IMR-90 (cell line): ENCODE measurements around the gene PRELID2. TPM values are rescaled to one million over a fixed set of nuclear protein-coding genes. Genes with fewer than 3 reads are reported as not detected.
A peak's percentile ranks its signal among the peaks of the same experiment; 100 is the strongest.

Experiments used
- ATAC-seq: fragments of 200-7000 bp; cut with Tn5 transposase; 2 replicates; pipeline ENCODE4 v1.9.1; 2020; ENCODE audit warnings: low read depth, mild to moderate bottlenecking, moderate library complexity
- BruUV-seq: library from RNA; stranded (reverse); fragments of 400-500 nt; replicated peaks from 2 replicates; lab custom pipeline; 2021; lab: Mats Ljungman, UMichigan
- CTCF ChIA-PET: fragments of 300-600 bp; formaldehyde crosslinking; extraction: SDS; loops from one replicate; lab custom pipeline; 2021; ENCODE audit warnings: antibody characterized with exemption; lab: Yijun Ruan, JAX
- POLR2A ChIA-PET: fragments of 300-600 bp; sonication (Branson Sonifier 250); formaldehyde crosslinking; loops from one replicate; lab custom pipeline; 2022; ENCODE audit warnings: antibody characterized with exemption; ENCODE audit not compliant: unreplicated experiment; lab: Charles Lee
- DNase-seq: peaks from one replicate; pipeline ENCODE4 v3.0.0; 2013
- H2AFZ ChIP-seq: replicated peaks from 2 replicates; pipeline ENCODE3; 2013; ENCODE audit warnings: low read length, mild to moderate bottlenecking; ENCODE audit not compliant: poor library complexity
- H2AK5ac ChIP-seq: 2 replicates; pipeline ENCODE4 v1.6.1; 2013; ENCODE audit warnings: low read depth, low read length, inconsistent platforms
- H2AK9ac ChIP-seq: replicated peaks from 2 replicates; pipeline ENCODE3; 2013; ENCODE audit warnings: mild to moderate bottlenecking, low read depth, low read length, moderate library complexity; ENCODE audit not compliant: poor library complexity
- H2BK120ac ChIP-seq: 2 replicates; pipeline ENCODE4 v1.6.1; 2013; ENCODE audit warnings: low read depth, low read length, inconsistent platforms
- H2BK15ac ChIP-seq: 3 replicates; pipeline ENCODE4 v1.6.1; 2013; ENCODE audit warnings: low read depth, low read length, inconsistent platforms
- H2BK20ac ChIP-seq: 2 replicates; pipeline ENCODE4 v1.6.1; 2013; ENCODE audit warnings: low read depth, mild to moderate bottlenecking, inconsistent platforms, low read length, moderate library complexity
- H2BK5ac ChIP-seq: 2 replicates; pipeline ENCODE4 v1.6.1; 2013; ENCODE audit warnings: mild to moderate bottlenecking, low read depth, low read length, inconsistent platforms; ENCODE audit not compliant: poor library complexity, severe bottlenecking
- H3K14ac ChIP-seq: replicated peaks from 2 replicates; pipeline ENCODE4 v1.6.1; 2013; ENCODE audit warnings: low read depth, low read length, inconsistent platforms
- H3K18ac ChIP-seq: 2 replicates; pipeline ENCODE4 v1.6.1; 2013; ENCODE audit warnings: low read depth, low read length, control low read depth
- H3K23ac ChIP-seq: 2 replicates; pipeline ENCODE4 v1.6.1; 2013; ENCODE audit warnings: low read depth, low read length, inconsistent platforms
- H3K27ac ChIP-seq: 2 replicates; pipeline ENCODE4 v1.5.1; 2013; ENCODE audit warnings: mild to moderate bottlenecking, control low read depth, low read length; ENCODE audit not compliant: insufficient read depth
- H3K27me3 ChIP-seq: 2 replicates; pipeline ENCODE4 v1.6.1; 2013; ENCODE audit warnings: low read length; ENCODE audit not compliant: control insufficient read depth, insufficient read depth
- H3K36me3 ChIP-seq: 2 replicates; pipeline ENCODE4 v1.6.1; 2013; ENCODE audit warnings: low read length, mixed read lengths; ENCODE audit not compliant: control insufficient read depth, insufficient read depth
- H3K4ac ChIP-seq: 2 replicates; pipeline ENCODE4 v1.6.1; 2013; ENCODE audit warnings: low read depth, low read length, inconsistent platforms
- H3K4me1 ChIP-seq: 2 replicates; pipeline ENCODE4 v1.6.1; 2013; ENCODE audit warnings: low read length, mixed read lengths; ENCODE audit not compliant: control insufficient read depth, insufficient read depth
- H3K4me2 ChIP-seq: 2 replicates; pipeline ENCODE4 v1.6.1; 2013; ENCODE audit warnings: low read depth, mild to moderate bottlenecking, control low read depth, low read length, moderate library complexity
- H3K4me3 ChIP-seq: 2 replicates; pipeline ENCODE4 v1.5.1; 2013; ENCODE audit warnings: low read depth, mild to moderate bottlenecking, control low read depth, low read length, moderate library complexity; ENCODE audit not compliant: insufficient read depth
- H3K56ac ChIP-seq: 2 replicates; pipeline ENCODE4 v1.6.1; 2013; ENCODE audit warnings: low read length, inconsistent platforms; ENCODE audit not compliant: insufficient read depth; ENCODE audit errors: extremely low read depth
- H3K79me1 ChIP-seq, 2 experiments: 2 replicates each; pipeline ENCODE4 v1.6.1; 2013; ENCODE audit warnings: low read length in 2 of 2, inconsistent platforms in 1 of 2, low read depth in 1 of 2
- H3K9ac ChIP-seq: 2 replicates; pipeline ENCODE4 v1.6.1; 2013; ENCODE audit warnings: low read depth, low read length, control low read depth
- H3K9me1 ChIP-seq: 2 replicates; pipeline ENCODE4 v1.6.1; 2013; ENCODE audit warnings: low read length, inconsistent platforms; ENCODE audit not compliant: insufficient read depth
- H3K9me3 ChIP-seq: 2 replicates; pipeline ENCODE4 v1.6.1; 2013; ENCODE audit warnings: low read length; ENCODE audit not compliant: control insufficient read depth, insufficient read depth
- H4K20me1 ChIP-seq: 2 replicates; pipeline ENCODE4 v1.6.1; 2013; ENCODE audit warnings: low read length, inconsistent platforms; ENCODE audit not compliant: insufficient read depth
- H4K5ac ChIP-seq: 2 replicates; pipeline ENCODE4 v1.6.1; 2013; ENCODE audit warnings: mild to moderate bottlenecking, low read depth, low read length, control low read depth
- H4K8ac ChIP-seq, 2 experiments: 2 replicates each; pipeline ENCODE4 v1.6.1; 2013; ENCODE audit warnings: low read depth in 2 of 2, low read length in 2 of 2, control low read depth in 1 of 2, inconsistent platforms in 1 of 2
- H4K91ac ChIP-seq: 2 replicates; pipeline ENCODE4 v1.6.1; 2013; ENCODE audit warnings: low read depth, low read length, inconsistent platforms; ENCODE audit not compliant: insufficient read depth
- BHLHE40 ChIP-seq: fragments of 150-350 bp; IDR thresholded peaks from 2 replicates; pipeline ENCODE4 v1.6.1; 2016; ENCODE audit warnings: mild to moderate bottlenecking, low read depth, low read length
- CEBPB ChIP-seq: IDR thresholded peaks from 2 replicates; pipeline ENCODE4 v1.6.1; 2012; ENCODE audit warnings: low read depth, low read length, improper control_type of control experiment
- CHD1 ChIP-seq: IDR thresholded peaks from 2 replicates; pipeline ENCODE4 v1.6.1; 2012; ENCODE audit warnings: low read depth, low read length, improper control_type of control experiment
- FOS ChIP-seq: fragments of 150-350 bp; IDR thresholded peaks from 2 replicates; pipeline ENCODE4 v1.6.1; 2016; ENCODE audit warnings: low read depth, low read length
- MAFK ChIP-seq: IDR thresholded peaks from 2 replicates; pipeline ENCODE4 v1.6.1; 2012; ENCODE audit warnings: low read depth, low read length, improper control_type of control experiment
- MAZ ChIP-seq: IDR thresholded peaks from 2 replicates; pipeline ENCODE4 v1.6.1; 2012; ENCODE audit warnings: low read depth, mild to moderate bottlenecking, low read length, improper control_type of control experiment, moderate library complexity, borderline replicate concordance
- MXI1 ChIP-seq: IDR thresholded peaks from 2 replicates; pipeline ENCODE4 v1.6.1; 2012; ENCODE audit warnings: low read depth, mild to moderate bottlenecking, low read length, moderate library complexity, borderline replicate concordance
- NFE2L2 ChIP-seq: fragments of 150-350 bp; IDR thresholded peaks from 2 replicates; pipeline ENCODE4 v1.6.1; 2016; ENCODE audit warnings: low read depth, mild to moderate bottlenecking, low read length
- POLR2A ChIP-seq: IDR thresholded peaks from 2 replicates; pipeline ENCODE4 v1.6.1; 2012; ENCODE audit warnings: mild to moderate bottlenecking, low read depth, low read length
- RAD21 ChIP-seq: IDR thresholded peaks from 2 replicates; pipeline ENCODE4 v1.6.1; 2012; ENCODE audit warnings: low read length, improper control_type of control experiment
- RCOR1 ChIP-seq: IDR thresholded peaks from 2 replicates; pipeline ENCODE4 v1.6.1; 2012; ENCODE audit warnings: mild to moderate bottlenecking, low read length, improper control_type of control experiment; ENCODE audit not compliant: insufficient replicate concordance
- RFX5 ChIP-seq: IDR thresholded peaks from 2 replicates; pipeline ENCODE4 v1.8.0; 2012; ENCODE audit warnings: low read depth, mild to moderate bottlenecking, low read length, moderate library complexity
- SMC3 ChIP-seq: fragments of 150-350 bp; IDR thresholded peaks from 2 replicates; pipeline ENCODE4 v1.6.1; 2016; ENCODE audit warnings: low read depth, mild to moderate bottlenecking, antibody characterized with exemption, low read length, moderate library complexity
- WGBS, 2 experiments: methylation state at CpG; one replicate each; pipeline versions ENCODE4 v1.1.5 to v1.1.7; 2013; ENCODE audit warnings: missing lambda C conversion rate in 2 of 2; ENCODE audit not compliant: insufficient read length in 1 of 2; ENCODE audit errors: extremely low coverage in 2 of 2; 5-methylcytosine and 5-hydroxymethylcytosine counted together
- dilution Hi-C: fragments of 300-500 bp; cut with HindIII; formaldehyde crosslinking; loops from one replicate; pipeline ENCODE4 v1.14.3; 2018; ENCODE audit warnings: low sequenced_read_pairs; ENCODE audit not compliant: unreplicated experiment
- in situ Hi-C: fragments of 300-500 bp; cut with MboI; formaldehyde crosslinking; loops from 3 replicates; pipeline ENCODE4 v1.14.3; 2019; ENCODE audit warnings: low sequenced_read_pairs, inconsistent platforms, mixed read lengths
- intact Hi-C: fragments of 100-400 bp; cut with micrococcal nuclease; formaldehyde crosslinking; loops from 2 replicates; pipeline ENCODE4 v1.10.0; 2022
- polyA plus RNA-seq, 3 experiments: library from polyadenylated mRNA; depleted of rRNA; stranded (reverse); fragments of >200 nt; gene quantifications; 2 replicates each; pipeline ENCODE4 v1.2.3, GENCODE V29; 2012; ENCODE audit warnings: low replicate concordance in 1 of 3
- total RNA-seq: library from RNA; depleted of rRNA; stranded (reverse); fragments of >200 nt; gene quantifications from 2 replicates; pipeline ENCODE4 v1.2.3, GENCODE V29; 2012
- TF ChIP-seq, protein P1 (sequence below): fragments of 150-350 bp; IDR thresholded peaks from 2 replicates; pipeline ENCODE4 v1.6.1; 2016; ENCODE audit warnings: low read depth, mild to moderate bottlenecking, low read length, moderate library complexity, borderline replicate concordance
- TF ChIP-seq, protein P2 (sequence below): conservative IDR thresholded peaks from 2 replicates; pipeline ENCODE4 v1.5.1; 2012; ENCODE audit warnings: mild to moderate bottlenecking, low read depth, low read length, improper control_type of control experiment
- TF ChIP-seq, protein P3 (sequence below): fragments of 150-350 bp; IDR thresholded peaks from 2 replicates; pipeline ENCODE4 v1.6.1; 2017; ENCODE audit warnings: mild to moderate bottlenecking, antibody characterized with exemption, low read length, low read depth

The PRELID2 gene
- total and polyA plus RNA-seq, 2 of the 4 experiments (the other 2 are of a cell fraction): 4.9 to 8.6 TPM

DNA sequence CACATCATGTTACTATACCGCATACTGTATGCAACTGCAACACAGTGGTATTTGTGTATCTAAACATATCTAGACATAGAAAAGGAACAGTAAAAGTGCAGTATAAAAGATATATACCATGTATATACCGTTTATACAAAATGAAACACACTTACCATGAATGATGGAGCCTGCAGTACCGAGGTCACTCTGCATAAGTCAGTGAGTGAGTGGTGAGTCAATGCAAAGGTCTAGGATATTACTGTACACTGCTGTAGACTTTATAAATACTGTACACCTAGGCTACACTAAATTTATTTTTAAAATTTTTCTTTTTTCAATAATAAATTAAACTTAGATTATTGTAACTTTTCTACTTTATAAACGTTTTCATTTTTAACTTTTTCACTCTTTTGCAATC, 29.3 kb downstream of the PRELID2 start:
- no peak overlapping the region for H3K4me2 ChIP-seq
- TF ChIP-seq POLR2A: no peak
- TF ChIP-seq RFX5: no peak
- no peak for TF ChIP-seq NFE2L2
- no peak for TF ChIP-seq RCOR1
- TF ChIP-seq MXI1: no peak
- TF ChIP-seq FOS: no peak
- no peak for TF ChIP-seq SMC3
- TF ChIP-seq MAFK: no peak
- TF ChIP-seq, protein P1, sequence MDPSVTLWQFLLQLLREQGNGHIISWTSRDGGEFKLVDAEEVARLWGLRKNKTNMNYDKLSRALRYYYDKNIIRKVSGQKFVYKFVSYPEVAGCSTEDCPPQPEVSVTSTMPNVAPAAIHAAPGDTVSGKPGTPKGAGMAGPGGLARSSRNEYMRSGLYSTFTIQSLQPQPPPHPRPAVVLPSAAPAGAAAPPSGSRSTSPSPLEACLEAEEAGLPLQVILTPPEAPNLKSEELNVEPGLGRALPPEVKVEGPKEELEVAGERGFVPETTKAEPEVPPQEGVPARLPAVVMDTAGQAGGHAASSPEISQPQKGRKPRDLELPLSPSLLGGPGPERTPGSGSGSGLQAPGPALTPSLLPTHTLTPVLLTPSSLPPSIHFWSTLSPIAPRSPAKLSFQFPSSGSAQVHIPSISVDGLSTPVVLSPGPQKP: no peak
- TF ChIP-seq CHD1: no peak
- TF ChIP-seq, protein P2, sequence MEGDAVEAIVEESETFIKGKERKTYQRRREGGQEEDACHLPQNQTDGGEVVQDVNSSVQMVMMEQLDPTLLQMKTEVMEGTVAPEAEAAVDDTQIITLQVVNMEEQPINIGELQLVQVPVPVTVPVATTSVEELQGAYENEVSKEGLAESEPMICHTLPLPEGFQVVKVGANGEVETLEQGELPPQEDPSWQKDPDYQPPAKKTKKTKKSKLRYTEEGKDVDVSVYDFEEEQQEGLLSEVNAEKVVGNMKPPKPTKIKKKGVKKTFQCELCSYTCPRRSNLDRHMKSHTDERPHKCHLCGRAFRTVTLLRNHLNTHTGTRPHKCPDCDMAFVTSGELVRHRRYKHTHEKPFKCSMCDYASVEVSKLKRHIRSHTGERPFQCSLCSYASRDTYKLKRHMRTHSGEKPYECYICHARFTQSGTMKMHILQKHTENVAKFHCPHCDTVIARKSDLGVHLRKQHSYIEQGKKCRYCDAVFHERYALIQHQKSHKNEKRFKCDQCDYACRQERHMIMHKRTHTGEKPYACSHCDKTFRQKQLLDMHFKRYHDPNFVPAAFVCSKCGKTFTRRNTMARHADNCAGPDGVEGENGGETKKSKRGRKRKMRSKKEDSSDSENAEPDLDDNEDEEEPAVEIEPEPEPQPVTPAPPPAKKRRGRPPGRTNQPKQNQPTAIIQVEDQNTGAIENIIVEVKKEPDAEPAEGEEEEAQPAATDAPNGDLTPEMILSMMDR: no peak
- TF ChIP-seq RAD21: no peak
- TF ChIP-seq MAZ: no peak
- TF ChIP-seq, protein P3, sequence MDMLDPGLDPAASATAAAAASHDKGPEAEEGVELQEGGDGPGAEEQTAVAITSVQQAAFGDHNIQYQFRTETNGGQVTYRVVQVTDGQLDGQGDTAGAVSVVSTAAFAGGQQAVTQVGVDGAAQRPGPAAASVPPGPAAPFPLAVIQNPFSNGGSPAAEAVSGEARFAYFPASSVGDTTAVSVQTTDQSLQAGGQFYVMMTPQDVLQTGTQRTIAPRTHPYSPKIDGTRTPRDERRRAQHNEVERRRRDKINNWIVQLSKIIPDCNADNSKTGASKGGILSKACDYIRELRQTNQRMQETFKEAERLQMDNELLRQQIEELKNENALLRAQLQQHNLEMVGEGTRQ: no peak
- TF ChIP-seq CEBPB: no peak
- TF ChIP-seq BHLHE40: no peak
- H2AK5ac ChIP-seq: no peak overlapping the region
- H3K27ac ChIP-seq: no peak overlapping the region
- peak; percentile 28 for DNase-seq
- H3K14ac ChIP-seq: no peak overlapping the region
- H3K27me3 ChIP-seq: no peaks in the 10 kb centered on the region
- no peak overlapping the region for H3K56ac ChIP-seq
- no peak overlapping the region for H3K18ac ChIP-seq
- no peak overlapping the region for H3K4ac ChIP-seq
- no peak overlapping the region for H3K4me3 ChIP-seq
- in situ Hi-C loops (no loop called here), dilution Hi-C loops (no loop called here), intact Hi-C loops (no loop called here)
- ChIA-PET POLR2A (no interaction called here), CTCF (no interaction called here)
- WGBS, 2 experiments: no CpG with 5 or more reads among the region's 4 CpGs
- H2BK5ac ChIP-seq: no peak overlapping the region
- no peaks in the 10 kb centered on the region for H3K9me3 ChIP-seq
- H2BK120ac ChIP-seq: no peak overlapping the region
- H2BK20ac ChIP-seq: no peak overlapping the region
- ATAC-seq: no peak
- H3K23ac ChIP-seq: no peak overlapping the region
- H3K9me1 ChIP-seq: no peaks in the 10 kb centered on the region
- no peak overlapping the region for H2AFZ ChIP-seq
- no TSS peak for BruUV-seq
- H4K91ac ChIP-seq: no peak overlapping the region
- no peaks in the 10 kb centered on the region for H3K36me3 ChIP-seq
- no peak overlapping the region for H4K8ac ChIP-seq
- H3K79me1 ChIP-seq: no peaks in the 10 kb centered on the region
- H2AK9ac ChIP-seq: no peak overlapping the region
- H3K9ac ChIP-seq: no peak overlapping the region
- H4K5ac ChIP-seq: no peak overlapping the region
- no peaks in the 10 kb centered on the region for H3K4me1 ChIP-seq
- no peaks in the 10 kb centered on the region for H4K20me1 ChIP-seq
- H2BK15ac ChIP-seq: no peak overlapping the region
